GM19023 (cell line): ENCODE data around the gene RCBTB1.
"Not testable (repeated sequence)": the region's sequence is repeated elsewhere in the genome, so short reads cannot be mapped to it uniquely, and the experiment has no call there.

Source experiments
- ATAC-seq: cut with Tn5 transposase; IDR thresholded peaks from one replicate; pipeline ENCODE4 v1.9.1; 2021; ENCODE audit warnings: mild to moderate bottlenecking, moderate library complexity; ENCODE audit not compliant: unreplicated experiment

RCBTB1 gene

DNA sequence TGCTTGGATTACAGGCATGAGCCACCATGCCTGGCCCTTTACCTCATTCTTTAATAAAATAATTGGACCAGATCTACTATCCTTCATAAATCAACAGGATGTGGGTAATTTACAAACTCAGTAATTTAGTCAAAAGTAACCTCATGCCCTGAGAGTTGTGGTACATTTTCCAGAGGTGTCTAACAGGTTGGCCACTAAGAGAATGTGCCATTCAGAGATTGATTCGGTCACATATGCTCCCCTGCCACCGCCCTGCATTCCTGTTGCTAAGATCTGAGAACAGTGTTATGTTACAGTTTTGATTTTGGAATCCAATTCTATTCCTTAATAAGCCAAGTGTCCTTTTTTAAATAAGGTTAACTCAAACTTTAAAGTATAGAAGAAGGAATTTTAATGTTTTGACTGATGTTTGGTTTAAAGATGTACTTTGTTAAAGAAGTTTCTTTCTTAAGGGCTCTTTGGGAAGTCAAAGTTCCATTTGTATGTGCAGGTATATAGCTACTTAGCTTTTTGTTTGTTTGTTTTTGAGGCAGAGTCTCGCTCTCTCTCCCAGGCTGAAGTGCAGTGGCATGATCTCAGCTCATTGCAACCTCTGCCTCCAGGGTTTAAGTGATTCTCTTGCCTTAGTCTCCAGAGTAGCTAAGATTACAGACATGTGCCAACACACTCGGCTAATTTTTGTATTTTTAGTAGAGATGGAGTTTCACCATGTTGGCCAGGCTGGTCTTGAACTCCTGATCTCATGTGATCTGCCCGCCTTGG lies 60.4 kb downstream of the RCBTB1 start:
- ATAC-seq = no peak

DNA sequence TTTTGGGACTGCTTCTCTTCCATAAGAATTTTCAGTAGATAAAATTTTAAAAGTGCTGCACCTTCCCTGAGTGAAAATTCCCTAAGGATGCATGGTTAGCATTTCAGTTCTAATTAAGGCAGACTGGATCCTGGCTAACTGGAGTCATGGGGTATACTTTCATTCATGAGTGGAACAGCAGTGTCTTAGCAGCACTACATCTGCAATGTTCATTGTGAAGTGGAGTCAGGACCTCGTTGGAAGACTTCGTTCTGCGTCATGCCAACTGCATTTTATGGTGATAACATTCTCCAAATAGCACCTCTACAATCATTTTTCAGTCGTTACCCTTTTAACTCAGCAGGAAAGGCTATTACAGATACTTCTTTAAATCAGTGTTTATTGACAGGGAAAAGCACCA lies 64.1 kb downstream of the RCBTB1 start:
- no peak for ATAC-seq

DNA sequence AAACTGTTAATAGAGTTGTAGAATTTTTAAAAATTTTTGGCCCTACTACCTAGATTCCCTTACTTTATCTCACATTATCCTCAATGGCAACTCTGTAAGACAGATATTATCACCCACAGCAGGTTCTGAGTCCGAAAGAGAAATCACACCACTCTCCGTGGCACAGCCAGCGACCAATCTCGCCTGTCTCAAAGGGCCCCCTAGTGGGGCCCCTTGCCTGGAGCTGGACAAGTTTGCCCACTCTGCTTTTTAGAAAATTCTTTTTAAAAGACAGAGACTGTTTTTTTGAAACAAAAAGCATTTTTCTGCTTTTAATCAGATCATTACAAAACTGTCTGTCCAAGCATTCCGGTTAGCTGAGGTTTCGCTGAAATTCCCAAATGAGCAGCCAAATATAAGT lies 67.9 kb downstream of the RCBTB1 start:
- ATAC-seq = no peak

DNA sequence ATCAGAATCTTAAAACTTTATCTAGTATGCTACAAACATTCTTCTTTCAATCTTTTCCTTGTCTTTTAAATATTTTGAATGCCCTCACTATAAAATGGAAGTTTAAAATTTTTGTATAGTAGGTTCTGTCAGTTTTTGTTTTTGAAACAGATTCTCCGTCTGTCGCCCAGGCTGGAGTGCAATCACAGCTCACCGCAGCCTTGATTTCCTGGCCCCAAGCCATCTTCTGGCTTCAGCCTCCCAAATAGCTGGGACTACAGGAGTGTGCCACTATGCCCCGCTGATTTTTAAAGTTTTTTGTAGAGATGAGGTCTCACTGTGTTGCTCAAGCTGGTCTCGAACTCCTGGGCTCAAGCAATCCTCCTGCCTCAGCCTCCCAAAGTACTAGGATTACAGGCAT lies 68.9 kb downstream of the RCBTB1 start:
- ATAC-seq = no peak

DNA sequence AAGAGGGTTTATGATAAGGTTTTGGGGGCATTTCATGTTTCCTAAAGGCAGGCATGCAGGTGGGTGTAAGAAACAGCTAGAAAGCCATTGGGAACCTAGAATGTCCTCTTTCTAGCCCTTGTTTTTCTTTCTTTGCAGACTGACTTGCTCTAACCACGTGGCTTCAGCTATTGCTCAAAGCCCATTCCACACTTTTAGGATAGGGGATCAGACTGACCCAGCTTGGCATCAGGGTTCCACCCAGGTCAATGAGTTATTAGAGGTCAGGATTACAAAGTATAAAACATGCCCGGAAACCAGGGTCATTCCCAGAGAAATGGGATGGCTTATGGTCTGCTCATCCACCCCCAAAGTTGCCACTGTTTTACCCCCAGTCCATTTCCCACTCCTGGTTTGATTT lies 72.8 kb downstream of the RCBTB1 start:
- no peak for ATAC-seq

DNA sequence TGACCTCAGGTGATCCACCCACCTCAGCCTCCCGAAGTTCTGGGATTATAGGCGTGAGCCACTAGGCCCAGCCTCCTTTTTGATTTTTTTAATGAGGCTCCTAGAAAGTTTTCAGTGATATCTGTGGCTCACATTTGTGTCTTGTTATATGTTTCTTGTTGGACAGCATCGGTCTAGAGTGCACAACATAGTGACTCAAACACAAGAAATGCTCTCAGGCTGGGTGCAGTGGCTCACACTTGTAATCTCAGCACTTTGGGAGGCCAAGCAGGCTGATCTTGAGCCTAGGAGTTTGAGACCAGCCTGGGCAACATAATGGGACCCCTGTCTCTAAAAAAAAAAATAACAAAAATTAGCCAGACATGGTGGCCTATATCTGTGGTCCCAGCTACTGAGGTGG lies 81.4 kb downstream of the RCBTB1 start:
- no peak for ATAC-seq

DNA sequence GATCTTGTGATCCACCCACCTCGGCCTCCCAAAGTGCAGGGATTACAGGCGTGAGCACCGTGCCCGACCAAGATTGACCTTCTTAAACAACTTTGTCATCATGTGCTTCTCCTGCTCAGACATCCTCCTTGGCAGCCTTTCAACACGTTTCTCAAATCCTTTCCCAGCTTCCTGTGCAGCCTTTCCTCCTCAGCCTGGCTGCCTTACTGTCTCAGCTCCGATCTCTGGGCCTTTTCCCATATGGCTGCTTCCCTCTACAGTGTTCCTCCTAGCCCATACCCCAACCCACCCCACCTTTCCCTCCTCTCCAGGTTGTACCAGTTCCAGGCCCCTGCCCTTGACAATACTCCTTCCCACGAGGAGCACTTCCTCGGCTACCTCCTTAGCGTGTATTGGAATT lies 82.4 kb downstream of the RCBTB1 start:
- ATAC-seq = no peak

DNA sequence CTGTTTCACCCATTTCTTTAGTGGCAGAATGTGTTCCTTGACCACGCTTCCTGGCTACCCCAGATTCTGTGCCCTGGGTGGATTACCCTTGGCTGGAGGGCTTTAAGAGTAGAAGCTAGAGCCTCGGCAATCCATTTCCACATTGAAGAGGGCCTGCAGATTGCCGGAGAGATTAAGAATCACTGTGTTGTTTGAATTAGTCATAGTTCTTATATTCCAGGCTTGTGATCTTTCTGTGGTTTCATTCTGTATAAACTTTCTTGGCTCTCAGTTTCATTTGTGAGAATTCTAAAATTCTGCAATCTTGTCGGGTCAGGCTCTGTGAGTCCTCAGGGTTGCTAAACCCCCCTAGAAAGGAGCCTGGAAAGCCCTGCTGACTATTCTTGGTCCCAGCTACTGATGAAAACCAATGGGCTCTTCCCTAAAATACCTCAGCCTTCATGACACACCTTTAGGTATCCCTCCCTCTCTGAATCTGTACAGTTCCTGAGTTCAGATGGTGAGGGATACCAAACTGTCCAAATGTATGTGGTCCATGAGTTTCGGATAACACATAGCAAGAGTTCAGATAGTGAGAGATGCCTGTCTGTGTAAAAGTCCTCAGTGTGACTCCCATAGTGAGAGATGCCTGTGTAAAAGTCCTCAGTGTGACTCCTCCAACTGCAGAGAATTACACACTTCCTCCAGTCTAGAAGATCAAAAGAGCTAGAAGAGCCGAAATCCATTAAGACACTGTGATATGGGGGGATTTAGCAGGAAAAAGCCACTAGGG lies 85.3 kb downstream of the RCBTB1 start:
- ATAC-seq = no peak

DNA sequence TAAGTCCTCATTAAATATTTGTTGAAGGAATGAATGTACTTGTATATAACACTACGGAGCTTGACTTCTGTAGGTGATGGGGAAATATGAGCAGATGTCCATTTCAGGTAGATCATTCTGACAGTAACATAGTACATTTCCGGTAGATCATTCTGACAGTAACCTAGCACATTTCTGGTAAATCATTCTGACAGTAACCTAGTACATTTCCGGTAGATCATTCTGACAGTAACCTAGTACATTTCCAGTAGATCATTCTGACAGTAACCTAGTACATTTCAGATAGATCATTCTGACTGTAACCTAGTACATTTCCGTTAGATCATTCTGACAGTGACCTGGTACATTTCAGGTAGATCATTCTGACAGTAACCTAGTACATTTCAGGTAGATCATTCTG lies 87.2 kb downstream of the RCBTB1 start:
- no peak for ATAC-seq

DNA sequence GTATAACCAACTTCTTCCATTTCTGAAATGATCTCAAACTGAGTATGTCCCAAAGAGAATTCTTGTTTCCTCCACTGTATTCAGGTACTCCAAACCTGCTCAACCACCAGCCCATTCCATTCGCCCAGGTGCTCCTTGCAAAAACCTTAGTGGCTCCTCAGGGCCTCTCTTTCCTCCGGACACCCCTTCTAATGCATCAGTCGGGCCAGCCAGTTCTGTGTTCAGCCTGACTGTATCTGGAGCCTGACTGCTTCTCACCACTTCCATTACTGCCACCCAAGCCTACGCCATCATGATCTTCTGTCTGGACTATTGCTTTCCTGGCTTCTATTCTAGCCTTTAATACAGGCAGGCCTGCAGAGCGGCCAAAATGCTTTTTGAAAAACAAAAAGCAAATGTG lies 88.1 kb downstream of the RCBTB1 start:
- no peak for ATAC-seq

DNA sequence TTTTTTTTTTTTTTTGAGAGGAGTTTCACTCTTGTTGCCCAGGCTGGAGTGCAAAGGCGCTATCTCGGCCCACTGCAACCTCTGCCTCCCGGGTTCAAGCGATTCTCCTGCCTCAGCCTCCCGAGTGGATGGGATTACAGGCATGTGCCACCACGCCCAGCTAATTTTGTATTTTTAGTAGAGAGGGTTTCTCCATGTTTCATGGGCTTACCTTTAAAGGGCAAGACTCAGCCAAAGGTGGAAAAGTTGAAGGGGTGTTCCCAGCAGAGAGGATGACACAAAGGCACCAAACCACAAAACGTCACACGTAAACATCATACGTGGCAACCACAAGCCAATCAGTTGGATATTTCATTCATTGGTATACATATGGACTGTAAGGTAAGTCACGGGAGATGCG lies 88.5 kb downstream of the RCBTB1 start:
- not testable (repeated sequence) for ATAC-seq

DNA sequence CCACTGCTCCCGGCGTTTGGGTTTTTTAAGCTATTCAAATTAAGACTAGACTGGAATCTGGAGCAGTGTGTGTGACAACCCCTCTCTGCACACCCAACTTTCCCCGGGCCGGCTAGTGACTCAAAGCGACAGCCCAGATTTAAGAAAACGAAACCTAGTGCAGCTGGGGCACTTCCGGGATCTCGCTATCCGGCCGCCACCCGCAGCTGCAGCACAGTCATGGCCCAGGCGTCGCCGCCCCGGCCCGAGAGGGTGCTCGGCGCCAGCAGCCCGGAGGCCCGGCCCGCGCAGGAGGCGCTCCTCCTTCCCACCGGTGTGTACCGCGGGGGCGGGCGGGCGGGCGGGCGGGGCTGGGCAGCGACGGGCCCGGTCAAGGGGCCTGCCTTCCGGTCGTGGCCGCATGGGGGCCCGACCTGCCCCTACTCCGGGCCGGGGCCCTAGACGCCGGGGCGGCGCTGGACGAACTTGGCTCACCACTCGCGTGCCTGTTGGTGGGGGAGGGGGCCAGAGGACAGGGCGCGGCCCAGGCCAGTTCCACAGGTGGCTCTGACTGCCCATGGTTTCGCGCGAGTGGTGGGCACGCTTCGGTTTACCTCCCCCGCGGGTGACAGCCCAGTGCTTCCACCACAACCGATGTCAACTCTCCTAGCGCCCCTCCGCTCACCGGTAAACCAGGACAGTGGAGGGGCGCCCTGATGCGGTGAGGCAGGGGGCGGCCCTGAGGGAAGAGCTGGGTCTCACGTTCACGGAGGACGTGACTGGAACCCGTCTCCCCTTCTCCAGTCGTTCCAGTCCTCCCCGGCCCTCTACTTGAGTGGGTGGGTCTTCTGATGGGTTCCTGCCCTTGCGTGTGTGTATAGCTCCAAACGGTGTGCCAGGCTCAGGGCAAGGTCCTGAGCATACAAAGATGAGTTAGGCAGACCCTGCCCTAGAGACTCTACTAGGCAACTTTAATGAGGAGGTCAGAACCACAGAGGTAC lies 89.3 kb downstream of the RCBTB1 start, which contains the start of gene PHF11:
Gene PHF11 (plus strand): TSS at position 171 of the 980 bp plus-strand sequence. CDS start 49 bp downstream, at position 220.
- ATAC-seq = peak; percentile 87

DNA sequence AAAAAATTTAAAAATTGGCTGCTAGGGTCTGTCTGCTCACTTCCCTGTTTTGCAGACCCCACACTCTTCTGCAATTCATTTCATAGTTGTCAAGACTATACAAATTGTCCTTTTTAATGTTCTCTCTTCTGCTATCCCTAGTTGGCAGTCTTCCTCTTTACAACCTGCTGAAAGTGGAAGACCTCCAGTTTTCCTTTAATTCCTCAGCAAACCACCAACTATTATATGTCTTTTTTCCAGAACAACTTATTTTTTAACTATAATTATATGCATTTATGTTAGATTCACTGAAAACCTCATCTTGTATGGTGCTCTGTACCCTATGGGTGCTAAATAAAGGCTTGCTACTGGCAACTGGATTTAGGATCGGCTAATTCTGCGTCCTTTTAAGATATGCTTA lies 90.7 kb downstream of the RCBTB1 start:
- ATAC-seq = no peak

DNA sequence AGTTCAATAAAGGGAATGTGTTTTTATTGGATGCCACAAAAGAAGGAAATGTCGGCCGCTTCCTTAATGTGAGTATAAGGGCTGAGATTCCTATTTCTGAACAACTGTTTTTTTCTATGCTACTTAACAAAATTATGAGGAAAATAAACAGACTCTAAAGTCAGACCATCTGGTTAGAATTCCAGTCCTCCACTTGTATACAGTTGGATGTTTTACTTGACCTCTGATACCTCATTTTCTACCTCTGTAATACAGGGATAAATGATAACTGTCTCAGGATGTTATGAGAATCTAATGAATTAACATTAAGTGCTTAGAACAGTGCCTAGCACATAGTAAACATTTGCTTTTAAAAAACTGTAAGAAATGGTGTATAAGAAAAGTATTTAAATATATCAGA lies 96.8 kb downstream of the RCBTB1 start:
- ATAC-seq = no peak
